ENCODE measurements around the gene GAD2.

The GAD2 gene

DNA sequence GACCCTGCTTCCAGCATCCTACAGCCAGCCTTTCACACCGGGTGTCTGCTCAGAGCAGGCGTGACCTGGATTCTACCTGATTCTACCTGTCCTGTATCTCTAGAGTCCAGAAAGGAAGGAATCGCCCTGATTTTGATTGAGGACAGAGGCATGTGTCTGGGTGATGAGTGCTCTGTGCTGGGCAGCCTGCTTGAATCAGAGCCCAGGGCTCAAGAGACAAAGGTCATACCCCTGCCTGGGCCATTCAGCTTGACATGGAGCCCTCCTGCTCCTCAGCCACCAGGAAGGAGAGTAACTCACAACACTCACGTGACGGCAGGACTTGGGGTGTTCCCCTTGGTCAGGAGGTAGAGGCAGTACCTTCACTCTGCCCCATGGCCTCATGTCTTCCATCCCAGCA lies 11.2 kb downstream of the GAD2 start:
- no peak for DNase-seq (ENCODE audit: low spot score)
- H3K27ac ChIP-seq = no peak overlapping the region
- TF ChIP-seq, protein P1, sequence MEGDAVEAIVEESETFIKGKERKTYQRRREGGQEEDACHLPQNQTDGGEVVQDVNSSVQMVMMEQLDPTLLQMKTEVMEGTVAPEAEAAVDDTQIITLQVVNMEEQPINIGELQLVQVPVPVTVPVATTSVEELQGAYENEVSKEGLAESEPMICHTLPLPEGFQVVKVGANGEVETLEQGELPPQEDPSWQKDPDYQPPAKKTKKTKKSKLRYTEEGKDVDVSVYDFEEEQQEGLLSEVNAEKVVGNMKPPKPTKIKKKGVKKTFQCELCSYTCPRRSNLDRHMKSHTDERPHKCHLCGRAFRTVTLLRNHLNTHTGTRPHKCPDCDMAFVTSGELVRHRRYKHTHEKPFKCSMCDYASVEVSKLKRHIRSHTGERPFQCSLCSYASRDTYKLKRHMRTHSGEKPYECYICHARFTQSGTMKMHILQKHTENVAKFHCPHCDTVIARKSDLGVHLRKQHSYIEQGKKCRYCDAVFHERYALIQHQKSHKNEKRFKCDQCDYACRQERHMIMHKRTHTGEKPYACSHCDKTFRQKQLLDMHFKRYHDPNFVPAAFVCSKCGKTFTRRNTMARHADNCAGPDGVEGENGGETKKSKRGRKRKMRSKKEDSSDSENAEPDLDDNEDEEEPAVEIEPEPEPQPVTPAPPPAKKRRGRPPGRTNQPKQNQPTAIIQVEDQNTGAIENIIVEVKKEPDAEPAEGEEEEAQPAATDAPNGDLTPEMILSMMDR (conservative IDR thresholded peaks at IDR 0.05; ENCODE audit: low read depth) = no peak
- POLR2A ChIA-PET (ENCODE audit: low non-redundant PET) = no interaction called here
- CTCF ChIA-PET = no interaction called here

DNA sequence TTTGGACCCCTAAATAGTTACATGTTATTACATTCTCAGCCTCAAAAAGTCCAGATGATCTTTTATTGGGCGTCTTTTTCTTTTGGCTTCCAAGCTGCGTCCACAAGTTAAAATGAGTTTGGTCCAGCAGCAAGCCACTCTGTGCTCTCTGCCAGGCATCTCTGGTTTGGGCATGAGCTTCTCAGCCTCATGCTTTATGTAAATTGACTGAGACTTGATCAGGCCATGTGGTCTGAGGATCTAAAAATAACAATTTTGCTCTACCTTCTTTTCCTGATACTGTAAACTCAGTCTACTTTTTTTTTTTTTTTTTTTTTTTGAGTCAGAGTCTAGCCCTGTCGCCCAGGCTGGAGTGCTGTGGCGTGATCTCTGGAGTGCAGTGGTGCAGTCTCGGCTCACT lies 15.6 kb downstream of the GAD2 start:
- no peak for DNase-seq (ENCODE audit: low spot score)
- H3K27ac ChIP-seq = no peak overlapping the region
- POLR2A ChIA-PET (ENCODE audit: low non-redundant PET) = no interaction called here
- CTCF ChIA-PET = no interaction called here
- TF ChIP-seq, protein P1 (conservative IDR thresholded peaks at IDR 0.05; ENCODE audit: low read depth) = no peak

DNA sequence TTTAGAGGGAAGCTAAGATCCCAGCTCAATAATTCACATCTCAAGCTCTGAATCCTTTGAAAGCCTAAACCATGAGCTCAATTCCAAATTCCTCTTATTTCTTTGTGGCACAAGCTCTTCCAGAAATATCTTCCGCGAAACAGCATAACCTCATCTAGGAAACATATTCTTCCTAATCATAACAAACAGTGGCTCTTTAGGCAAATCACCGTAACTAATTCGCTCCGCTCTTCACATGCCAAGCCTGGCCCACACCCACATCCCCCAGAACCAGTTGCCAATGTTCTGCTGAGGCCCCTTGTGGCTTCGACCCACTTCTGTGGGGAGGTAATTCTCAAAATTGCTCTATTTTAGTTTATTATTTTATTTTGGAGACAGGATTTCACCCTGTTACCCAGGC lies 19.2 kb downstream of the GAD2 start:
- no peak for DNase-seq (ENCODE audit: low spot score)
- ChIA-PET CTCF (no interaction called here), POLR2A (ENCODE audit: low non-redundant PET) (no interaction called here)
- H3K27ac ChIP-seq = no peak overlapping the region
- TF ChIP-seq, protein P1 (conservative IDR thresholded peaks at IDR 0.05; ENCODE audit: low read depth) = no peak

DNA sequence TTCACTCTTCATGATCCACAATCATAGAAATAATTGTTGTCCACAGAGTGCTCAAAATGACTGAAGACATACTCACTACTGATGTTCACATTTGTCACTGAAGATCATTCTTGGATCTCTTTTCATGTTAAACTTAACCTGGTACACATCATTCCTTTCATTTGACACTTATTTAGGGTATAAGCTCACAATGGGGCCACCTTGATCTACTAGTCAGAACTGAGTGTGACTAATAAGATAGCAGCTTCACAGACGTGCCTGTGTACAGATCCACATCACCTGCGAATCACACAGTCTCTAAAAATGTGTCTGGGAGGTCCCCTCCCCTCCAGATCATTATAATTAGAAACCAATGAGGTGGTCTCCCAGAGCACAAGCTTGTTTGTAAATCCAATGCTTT lies 21.8 kb downstream of the GAD2 start:
- ChIA-PET CTCF (no interaction called here), POLR2A (ENCODE audit: low non-redundant PET) (no interaction called here)
- no peak for DNase-seq (ENCODE audit: low spot score)
- H3K27ac ChIP-seq = no peak overlapping the region
- TF ChIP-seq, protein P1 (conservative IDR thresholded peaks at IDR 0.05; ENCODE audit: low read depth) = no peak

DNA sequence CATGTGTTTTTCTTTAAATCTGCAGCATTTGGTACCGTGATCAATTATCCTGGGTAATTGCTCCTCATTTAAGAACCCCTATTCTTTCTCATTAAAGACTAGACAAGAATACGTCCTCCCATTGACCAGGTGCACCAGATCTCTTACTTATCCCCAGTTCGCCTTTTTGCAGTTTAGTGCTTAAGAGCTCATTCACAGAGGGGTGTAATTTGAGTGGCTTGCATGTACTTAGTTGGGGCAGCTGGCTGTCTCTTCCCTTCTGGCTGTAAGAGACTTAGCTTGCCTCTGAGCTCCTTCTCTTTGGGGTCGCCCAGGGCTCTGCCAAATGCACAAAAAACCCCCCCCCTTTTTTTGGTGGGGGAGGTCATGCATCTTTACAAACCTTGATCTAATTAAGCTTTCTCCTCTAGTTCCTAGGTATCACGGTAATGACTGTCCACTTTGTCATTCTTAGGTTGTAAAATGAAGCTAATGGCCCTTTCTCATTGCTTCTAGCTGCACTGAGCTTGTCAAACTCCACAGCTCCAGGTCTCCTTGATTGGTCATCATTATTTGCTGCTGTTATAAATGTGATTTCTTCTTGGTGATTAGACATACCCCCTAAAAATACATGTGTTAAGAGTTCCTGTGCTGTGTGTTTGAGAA lies 26.3 kb downstream of the GAD2 start:
- CTCF ChIA-PET = interaction anchor here (0.6 kb wide), 1 partner anchor 20 kb away, joined by 3 read pairs; no protein-coding TSS in a partner anchor

DNA sequence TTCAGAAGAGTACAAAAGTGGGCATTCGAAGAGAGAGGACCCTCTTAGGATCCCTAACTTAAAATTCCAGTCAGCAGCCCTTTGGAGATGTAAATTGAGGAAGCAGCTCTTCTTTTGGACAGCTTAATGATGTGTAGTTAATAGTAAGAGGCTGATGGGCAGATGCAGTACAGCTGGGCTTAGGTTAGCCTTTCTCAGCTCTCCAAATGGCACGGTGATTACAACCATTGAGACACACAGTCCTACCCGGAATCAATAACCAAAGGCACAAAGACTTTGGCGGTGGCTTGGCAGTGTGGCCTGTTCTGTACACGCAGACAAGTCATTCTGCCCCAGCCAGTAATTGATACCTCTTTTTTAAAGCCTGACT lies 26.8 kb downstream of the GAD2 start:
- ChIA-PET POLR2A (ENCODE audit: low non-redundant PET) (no interaction called here), CTCF (interaction anchor here (0.6 kb wide), 1 partner anchor 19 kb away, joined by 3 read pairs; no protein-coding TSS in a partner anchor)
- TF ChIP-seq, protein P1 (conservative IDR thresholded peaks at IDR 0.05; ENCODE audit: low read depth) = no peak
- no peak overlapping the region for H3K27ac ChIP-seq
- DNase-seq (ENCODE audit: low spot score) = no peak

More for the DNA sequence above, 26.3 kb downstream of the GAD2 start:
- POLR2A ChIA-PET (ENCODE audit: low non-redundant PET) = no interaction called here
- no peak for DNase-seq (ENCODE audit: low spot score)
- TF ChIP-seq, protein P1 (conservative IDR thresholded peaks at IDR 0.05; ENCODE audit: low read depth) = no peak
- no peak overlapping the region for H3K27ac ChIP-seq
